Panc1 (cell line): ENCODE data around the gene SMAD3. TPM values are rescaled to one million over a fixed set of nuclear protein-coding genes. Genes with fewer than 3 reads are reported as not detected.

Source experiments
- ATAC-seq: fragments of 200-7000 bp; cut with Tn5 transposase; 2 replicates; pipeline ENCODE4 v1.9.1; 2020; ENCODE audit warnings: mild to moderate bottlenecking, moderate library complexity
- BruUV-seq: library from RNA; stranded (reverse); fragments of 400-500 nt; replicated peaks from 2 replicates; lab custom pipeline; 2021; lab: Mats Ljungman, UMichigan
- CTCF ChIA-PET: fragments of 300-600 bp; sonication (Branson Sonifier 250); formaldehyde crosslinking; loops from one replicate; lab custom pipeline; 2022; ENCODE audit warnings: antibody characterized with exemption; lab: Charles Lee
- POLR2A ChIA-PET: fragments of 300-600 bp; sonication (Branson Sonifier 250); formaldehyde crosslinking; loops from one replicate; lab custom pipeline; 2022; ENCODE audit warnings: antibody characterized with exemption; lab: Charles Lee
- DNase-seq: peaks from one replicate; pipeline ENCODE4 v3.0.0-alpha.2; 2010; ENCODE audit warnings: low read depth, low spot score
- H3K27ac ChIP-seq: 2 replicates; pipeline ENCODE4 v1.5.1; 2011; ENCODE audit warnings: mild to moderate bottlenecking, low read length, inconsistent platforms
- H3K27me3 ChIP-seq: fragments of 200-500 bp; sonication (Bioruptor generic); 2 replicates; pipeline ENCODE4 v1.6.0; 2014; ENCODE audit warnings: low read length, inconsistent platforms; ENCODE audit not compliant: control insufficient read depth, insufficient read depth
- H3K36me3 ChIP-seq: fragments of 200-500 bp; sonication (Bioruptor generic); 2 replicates; pipeline ENCODE4 v1.5.1; 2014; ENCODE audit warnings: inconsistent platforms, mild to moderate bottlenecking, low read length, moderate library complexity; ENCODE audit not compliant: control insufficient read depth, insufficient read depth
- H3K4me1 ChIP-seq: 2 replicates; pipeline ENCODE4 v1.5.1; 2011; ENCODE audit warnings: inconsistent platforms, mild to moderate bottlenecking, low read length, moderate library complexity; ENCODE audit not compliant: control insufficient read depth, insufficient read depth
- H3K4me3 ChIP-seq, 2 experiments: 2 replicates each; pipeline ENCODE4 v1.5.1; 2011 to 2012; ENCODE audit warnings: low read depth in 2 of 2, low read length in 2 of 2, mild to moderate bottlenecking in 2 of 2, inconsistent platforms in 1 of 2, moderate library complexity in 1 of 2
- H3K9me3 ChIP-seq: fragments of 200-500 bp; sonication (Bioruptor generic); 2 replicates; pipeline ENCODE4 v1.5.1; 2014; ENCODE audit warnings: low read depth, mild to moderate bottlenecking, inconsistent platforms, low read length, moderate library complexity; ENCODE audit not compliant: control insufficient read depth, insufficient read depth
- POLR2AphosphoS5 ChIP-seq: IDR thresholded peaks from 2 replicates; pipeline ENCODE4 v1.6.1; 2012; ENCODE audit warnings: mild to moderate bottlenecking, low read depth, low read length, moderate library complexity
- SIN3A ChIP-seq: IDR thresholded peaks from 2 replicates; pipeline ENCODE4 v1.6.1; 2012; ENCODE audit warnings: low read depth, mild to moderate bottlenecking, low read length, moderate library complexity, borderline replicate concordance; ENCODE audit not compliant: insufficient read depth
- TCF7L2 ChIP-seq: IDR thresholded peaks from 2 replicates; pipeline ENCODE4 v1.6.1; 2011; ENCODE audit warnings: mild to moderate bottlenecking, low read depth, low read length, inconsistent platforms
- in situ Hi-C: cut with HindIII; loops from 2 replicates; pipeline ENCODE4 v1.10.0; 2016; ENCODE audit warnings: low sequenced_read_pairs, low pct_unique_long_range_greater_than_20kb
- intact Hi-C: fragments of 100-400 bp; cut with micrococcal nuclease; formaldehyde crosslinking; loops from one replicate; pipeline ENCODE4 v1.10.0; 2022; ENCODE audit not compliant: unreplicated experiment
- total RNA-seq: library from RNA; stranded (reverse); gene quantifications from one replicate; pipeline ENCODE4 v1.2.1, GENCODE V29; 2021; ENCODE audit not compliant: unreplicated experiment
- TF ChIP-seq, protein P1 (sequence below): fragments of 450-650 bp; IDR thresholded peaks from 2 replicates; pipeline ENCODE4 v1.5.1; 2017; ENCODE audit warnings: mild to moderate bottlenecking
- TF ChIP-seq, protein P2 (sequence below), 2 experiments: IDR thresholded peaks; 2 replicates each; pipeline ENCODE4 v1.6.1; 2011 to 2012; ENCODE audit warnings: low read depth in 2 of 2, control low read depth in 1 of 2, low read length in 1 of 2, mild to moderate bottlenecking in 1 of 2, moderate library complexity in 1 of 2; ENCODE audit not compliant: insufficient read depth in 1 of 2

The SMAD3 gene
- total RNA-seq, 1 experiment from 2014 or later = 394 TPM

DNA sequence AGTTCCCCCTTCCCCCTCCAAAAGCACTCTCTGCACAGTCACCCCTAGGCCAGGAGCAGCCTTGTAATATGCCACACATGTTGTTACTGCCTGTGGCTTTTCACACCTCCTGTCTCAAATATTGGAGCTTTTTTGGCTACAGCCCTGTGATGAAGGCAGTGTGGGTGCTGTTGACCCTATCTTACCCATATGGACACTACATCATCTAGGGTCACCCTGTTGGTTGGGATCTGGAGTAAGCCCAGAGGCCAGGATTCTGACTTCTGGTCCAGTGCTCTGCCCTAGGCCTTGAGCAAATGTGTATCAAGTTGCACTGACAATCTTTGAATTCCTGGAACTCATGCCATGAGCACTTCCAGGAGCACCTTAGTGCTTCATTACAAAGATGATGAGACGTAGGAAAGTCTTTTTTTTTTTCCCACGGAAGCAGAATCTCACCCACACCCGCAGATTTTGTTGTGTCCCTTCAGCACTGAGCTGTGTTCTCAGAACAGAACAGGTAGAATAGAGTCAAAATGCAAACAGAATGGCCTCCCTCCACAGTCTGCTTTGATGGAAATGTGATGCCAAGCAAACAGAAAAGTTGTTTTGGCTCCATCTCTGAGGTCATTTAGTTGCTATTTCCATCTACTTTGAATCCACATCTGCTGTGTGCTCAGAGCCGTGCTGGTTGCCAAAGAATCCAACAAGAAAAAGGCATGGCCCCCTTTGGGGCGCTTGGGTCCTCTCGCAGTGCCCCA lies 49.6 kb downstream of the SMAD3 start:
- no peak for ATAC-seq
- CTCF ChIA-PET = no interaction called here
- BruUV-seq = no TSS peak

DNA sequence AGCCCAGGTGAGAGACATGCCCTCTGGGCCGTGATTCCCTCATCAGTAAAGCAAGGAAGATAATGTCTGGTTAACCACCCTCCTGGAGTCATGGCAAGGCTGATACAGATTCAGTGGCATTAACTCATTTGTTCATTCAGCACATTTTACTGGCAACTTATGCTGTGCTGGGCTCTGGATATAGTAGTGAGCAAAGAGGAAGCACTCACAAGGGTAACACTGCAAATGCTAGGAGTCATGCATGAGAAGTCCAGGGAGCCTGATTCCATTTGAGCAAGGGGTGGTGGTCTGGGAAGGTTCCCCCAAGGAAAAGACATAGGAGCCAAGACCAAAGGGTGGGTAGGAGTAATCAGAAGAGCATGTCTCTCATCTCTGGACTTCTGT lies 50.2 kb downstream of the SMAD3 start:
- Histone ChIP-seq H3K27ac (peak overlapping the region; percentile 100), H3K4me3 (no peak overlapping the region), H3K27me3 (no peaks in the 10 kb centered on the region), H3K9me3 (peaks cover 9% of the 10 kb centered on the region; the same call in 1 of the 2 replicates), H3K36me3 (peaks cover 8% of the 10 kb centered on the region; the same call in 1 of the 2 replicates), H3K4me1 (peaks cover 85% of the 10 kb centered on the region)
- BruUV-seq = no TSS peak
- ATAC-seq (no peak), DNase-seq (no peak)
- no peak; the same call in 1 of the 2 replicates for TF ChIP-seq POLR2AphosphoS5
- ChIA-PET CTCF (no interaction called here), POLR2A (no interaction called here)
- in situ Hi-C loops (no loop called here), intact Hi-C loops (no loop called here)

More for the DNA sequence above, 49.6 kb downstream of the SMAD3 start:
- Histone ChIP-seq H3K9me3 (peaks cover 11% of the 10 kb centered on the region; the same call in 1 of the 2 replicates), H3K4me1 (peaks cover 85% of the 10 kb centered on the region), H3K27ac (peak overlapping the region; percentile 100), H3K36me3 (peaks cover 8% of the 10 kb centered on the region; the same call in 1 of the 2 replicates), H3K4me3 (no peak overlapping the region), H3K27me3 (no peaks in the 10 kb centered on the region)
- TF ChIP-seq, protein P1, sequence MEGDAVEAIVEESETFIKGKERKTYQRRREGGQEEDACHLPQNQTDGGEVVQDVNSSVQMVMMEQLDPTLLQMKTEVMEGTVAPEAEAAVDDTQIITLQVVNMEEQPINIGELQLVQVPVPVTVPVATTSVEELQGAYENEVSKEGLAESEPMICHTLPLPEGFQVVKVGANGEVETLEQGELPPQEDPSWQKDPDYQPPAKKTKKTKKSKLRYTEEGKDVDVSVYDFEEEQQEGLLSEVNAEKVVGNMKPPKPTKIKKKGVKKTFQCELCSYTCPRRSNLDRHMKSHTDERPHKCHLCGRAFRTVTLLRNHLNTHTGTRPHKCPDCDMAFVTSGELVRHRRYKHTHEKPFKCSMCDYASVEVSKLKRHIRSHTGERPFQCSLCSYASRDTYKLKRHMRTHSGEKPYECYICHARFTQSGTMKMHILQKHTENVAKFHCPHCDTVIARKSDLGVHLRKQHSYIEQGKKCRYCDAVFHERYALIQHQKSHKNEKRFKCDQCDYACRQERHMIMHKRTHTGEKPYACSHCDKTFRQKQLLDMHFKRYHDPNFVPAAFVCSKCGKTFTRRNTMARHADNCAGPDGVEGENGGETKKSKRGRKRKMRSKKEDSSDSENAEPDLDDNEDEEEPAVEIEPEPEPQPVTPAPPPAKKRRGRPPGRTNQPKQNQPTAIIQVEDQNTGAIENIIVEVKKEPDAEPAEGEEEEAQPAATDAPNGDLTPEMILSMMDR = no peak
- no peak for DNase-seq
- in situ Hi-C loops = no loop called here
- POLR2A ChIA-PET = no interaction called here
- intact Hi-C loops = no loop called here

DNA sequence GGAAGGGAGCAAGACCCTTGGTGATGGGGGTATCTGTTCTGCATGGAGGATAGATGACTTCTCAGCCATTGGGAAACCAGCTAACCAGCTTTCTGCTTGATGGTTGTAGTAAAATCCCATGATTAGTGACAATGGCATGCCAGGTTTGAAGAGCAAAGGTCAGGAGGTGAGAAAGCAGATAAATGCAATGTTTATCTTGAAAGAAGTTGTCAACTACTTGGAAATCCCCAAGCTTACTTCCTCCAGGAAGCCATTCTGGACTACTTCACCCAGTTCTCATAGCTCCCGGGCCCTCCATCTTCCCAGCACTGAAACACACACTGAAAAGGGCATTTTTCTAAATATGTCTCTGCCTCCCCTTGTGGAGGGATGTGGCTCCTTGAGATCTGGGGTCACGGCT lies 51.3 kb downstream of the SMAD3 start:
- CTCF ChIA-PET = no interaction called here
- Histone ChIP-seq H3K4me3 (no peak overlapping the region), H3K9me3 (no peaks in the 10 kb centered on the region), H3K27me3 (no peaks in the 10 kb centered on the region), H3K36me3 (peaks cover 8% of the 10 kb centered on the region; the same call in 1 of the 2 replicates), H3K4me1 (peaks cover 91% of the 10 kb centered on the region), H3K27ac (peak overlapping the region; percentile 100)
- peak; percentile 3 for ATAC-seq
- BruUV-seq = TSS peak; percentile 1
- in situ Hi-C loops (no loop called here), intact Hi-C loops (no loop called here)
- peak; percentile 37; the same call in 1 of the 2 replicates for TF ChIP-seq POLR2AphosphoS5
- TF ChIP-seq TCF7L2 = no peak
- POLR2A ChIA-PET = interaction anchor here (1.1 kb wide), 1 partner anchor 15 kb away, joined by 3 read pairs; no protein-coding TSS in a partner anchor
- DNase-seq = no peak

DNA sequence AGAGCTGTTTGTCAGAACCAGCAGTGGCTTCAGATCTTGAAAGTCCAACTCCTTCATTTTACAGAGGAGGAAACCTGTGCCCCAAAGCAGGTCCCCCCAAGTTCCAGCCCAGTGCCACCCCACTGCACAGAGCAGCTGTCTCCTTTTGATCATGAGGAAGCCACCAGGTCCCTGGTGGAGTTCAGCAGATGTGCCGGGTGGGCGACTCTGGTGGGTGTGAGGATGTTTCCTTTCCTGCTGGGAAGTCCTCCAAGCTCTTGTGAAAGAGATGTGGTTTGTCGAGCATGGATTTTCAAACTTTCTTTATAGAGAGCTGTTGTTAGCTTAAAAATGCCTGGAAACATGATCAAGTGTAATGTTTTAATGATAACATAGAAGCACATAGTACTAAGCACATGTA lies 52.0 kb downstream of the SMAD3 start:
- H3K36me3 ChIP-seq = peaks cover 8% of the 10 kb centered on the region; the same call in 1 of the 2 replicates
- intact Hi-C loops (no loop called here), in situ Hi-C loops (no loop called here)
- H3K27ac ChIP-seq = peak overlapping the region; percentile 100
- H3K4me3 ChIP-seq = no peak overlapping the region
- ChIA-PET POLR2A (interaction anchor here (0.6 to 1.1 kb wide), 2 partner anchors 16 to 88 kb away, joined by 3 read pairs; no protein-coding TSS in a partner anchor), CTCF (interaction anchor here (0.7 kb wide), 1 partner anchor 266 kb away, joined by 3 read pairs; no protein-coding TSS in a partner anchor)
- H3K4me1 ChIP-seq = peaks cover 97% of the 10 kb centered on the region
- H3K9me3 ChIP-seq = no peaks in the 10 kb centered on the region
- TF ChIP-seq, protein P2, sequence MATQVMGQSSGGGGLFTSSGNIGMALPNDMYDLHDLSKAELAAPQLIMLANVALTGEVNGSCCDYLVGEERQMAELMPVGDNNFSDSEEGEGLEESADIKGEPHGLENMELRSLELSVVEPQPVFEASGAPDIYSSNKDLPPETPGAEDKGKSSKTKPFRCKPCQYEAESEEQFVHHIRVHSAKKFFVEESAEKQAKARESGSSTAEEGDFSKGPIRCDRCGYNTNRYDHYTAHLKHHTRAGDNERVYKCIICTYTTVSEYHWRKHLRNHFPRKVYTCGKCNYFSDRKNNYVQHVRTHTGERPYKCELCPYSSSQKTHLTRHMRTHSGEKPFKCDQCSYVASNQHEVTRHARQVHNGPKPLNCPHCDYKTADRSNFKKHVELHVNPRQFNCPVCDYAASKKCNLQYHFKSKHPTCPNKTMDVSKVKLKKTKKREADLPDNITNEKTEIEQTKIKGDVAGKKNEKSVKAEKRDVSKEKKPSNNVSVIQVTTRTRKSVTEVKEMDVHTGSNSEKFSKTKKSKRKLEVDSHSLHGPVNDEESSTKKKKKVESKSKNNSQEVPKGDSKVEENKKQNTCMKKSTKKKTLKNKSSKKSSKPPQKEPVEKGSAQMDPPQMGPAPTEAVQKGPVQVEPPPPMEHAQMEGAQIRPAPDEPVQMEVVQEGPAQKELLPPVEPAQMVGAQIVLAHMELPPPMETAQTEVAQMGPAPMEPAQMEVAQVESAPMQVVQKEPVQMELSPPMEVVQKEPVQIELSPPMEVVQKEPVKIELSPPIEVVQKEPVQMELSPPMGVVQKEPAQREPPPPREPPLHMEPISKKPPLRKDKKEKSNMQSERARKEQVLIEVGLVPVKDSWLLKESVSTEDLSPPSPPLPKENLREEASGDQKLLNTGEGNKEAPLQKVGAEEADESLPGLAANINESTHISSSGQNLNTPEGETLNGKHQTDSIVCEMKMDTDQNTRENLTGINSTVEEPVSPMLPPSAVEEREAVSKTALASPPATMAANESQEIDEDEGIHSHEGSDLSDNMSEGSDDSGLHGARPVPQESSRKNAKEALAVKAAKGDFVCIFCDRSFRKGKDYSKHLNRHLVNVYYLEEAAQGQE (IDR thresholded peaks at IDR 0.05; ENCODE audit: insufficient read depth in 1 of 2, low read depth in 2 of 2, low read length in 1 of 2) = no peak
- no peak for TF ChIP-seq TCF7L2
- no peak for TF ChIP-seq POLR2AphosphoS5
- no peak for TF ChIP-seq SIN3A
- DNase-seq (no peak), ATAC-seq (no peak)
- H3K27me3 ChIP-seq = no peaks in the 10 kb centered on the region
- no TSS peak for BruUV-seq
